ENCODE data around the gene RO60. TPM values are rescaled to one million over a fixed set of nuclear protein-coding genes. Genes with fewer than 3 reads are reported as not detected.

Gene RO60
- 316 TPM for total RNA-seq

DNA sequence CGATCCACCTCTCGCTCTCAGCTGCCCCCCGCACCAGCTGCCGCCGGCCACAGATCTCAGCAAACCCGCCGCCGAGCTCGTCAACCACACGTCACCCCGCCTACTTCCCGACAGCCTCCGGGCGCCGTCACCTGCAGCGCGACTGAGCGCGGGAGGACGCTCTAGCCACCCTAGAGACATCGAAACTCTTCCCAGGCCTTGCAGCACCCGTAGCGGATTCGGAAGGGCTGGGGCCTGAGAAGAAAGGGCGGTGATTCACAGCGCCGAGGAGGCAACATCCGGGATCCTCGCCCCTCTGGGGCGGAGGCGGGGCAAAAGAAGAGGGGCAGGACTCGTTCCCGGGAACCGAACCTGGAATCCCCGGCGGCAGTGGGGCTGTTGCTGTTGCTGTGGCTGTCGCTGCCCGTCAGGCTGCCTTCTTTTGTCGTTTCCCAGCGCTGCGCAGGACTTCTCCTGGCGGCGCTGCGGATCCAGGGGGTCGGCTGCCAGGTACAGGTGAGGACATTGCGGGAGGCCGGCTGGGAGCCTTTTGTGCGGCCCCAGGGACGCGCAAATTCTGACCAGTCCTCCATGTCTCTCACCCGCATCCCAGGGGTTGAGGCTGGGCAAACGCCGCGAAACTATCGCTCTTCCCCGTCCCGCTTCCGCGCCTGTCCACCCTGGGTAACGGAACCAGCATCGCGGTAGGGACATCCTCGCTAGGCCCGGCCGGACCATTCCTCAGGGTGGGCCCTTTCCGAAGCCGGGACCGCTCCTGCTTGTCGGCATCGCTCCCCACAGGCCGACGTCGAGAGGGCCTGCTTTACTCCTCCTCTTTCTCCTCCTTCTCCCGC, at the start of gene RO60, which contains the start of gene UCHL5:
Gene RO60 (plus strand): TSS at position 331 of the 833 bp plus-strand sequence. CDS start 9,443 bp downstream, outside the sequence.
Gene UCHL5 (minus strand): TSS at position 79 of the 833 bp plus-strand sequence. CDS start 100 bp downstream, outside the sequence.

DNA sequence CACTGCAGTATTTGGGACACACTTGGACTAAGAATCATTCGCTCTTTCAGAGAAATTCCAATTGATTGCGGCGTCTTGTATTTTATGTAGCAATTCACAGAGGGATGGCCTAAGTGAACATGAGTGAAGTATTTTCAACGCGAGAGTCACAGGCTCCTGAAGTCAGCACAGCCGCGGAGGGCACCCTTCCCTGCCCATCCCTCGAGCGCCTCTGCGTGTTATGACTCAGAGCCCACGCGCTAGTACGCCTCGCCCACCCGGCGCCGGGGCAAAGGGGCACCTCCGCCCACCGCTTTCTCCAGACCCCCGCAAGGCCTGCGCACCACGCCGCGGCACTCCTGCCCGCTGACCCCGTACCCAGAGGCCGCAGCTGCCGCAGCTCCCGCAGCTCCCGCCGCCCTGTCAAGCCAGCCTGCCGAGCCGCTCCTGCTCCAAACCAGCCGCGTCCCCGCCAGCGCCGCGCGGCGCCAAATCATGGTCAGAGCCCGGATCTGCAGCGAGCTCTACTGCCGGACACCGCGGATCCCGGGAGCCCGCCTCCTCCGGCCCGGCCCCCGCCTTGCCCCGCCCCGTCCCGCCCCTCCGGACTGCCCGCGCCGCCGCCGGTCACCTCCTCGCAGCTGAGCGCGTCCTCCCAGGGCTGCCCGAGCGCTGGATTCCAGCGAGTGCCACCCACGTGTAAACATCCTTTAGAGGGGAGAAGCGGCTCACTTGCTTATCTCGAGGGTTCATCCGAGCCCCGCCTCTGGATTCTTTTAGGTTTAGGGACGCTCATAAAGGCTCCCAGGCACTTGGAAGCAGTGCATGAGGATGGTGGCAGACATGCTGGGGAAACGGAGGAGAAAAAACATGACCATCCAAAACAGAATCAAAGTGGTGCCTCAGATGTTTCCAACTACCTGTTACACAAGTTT, 45.8 kb downstream of the RO60 start, which contains the start of gene GLRX2:
Gene GLRX2 (minus strand): TSS at position 508 of the 914 bp plus-strand sequence. CDS start 32 bp downstream, at position 476.

Small RNA genes within 50 kb of the gene (small RNA-seq; reads per million reads assigned to genes)
- not detected for gene SCARNA18B

Other genes starting within 250 kb of the RO60 start
- gene UCHL5, start 252 bp upstream of the RO60 start, total RNA-seq: 63.2 TPM
- 11.5 TPM for gene GLRX2, start 45.8 kb downstream of the RO60 start, total RNA-seq
- gene CDC73, start 62.4 kb downstream of the RO60 start, total RNA-seq: 42.2 TPM
- 87.0 TPM for gene B3GALT2, start 127.0 kb downstream of the RO60 start, total RNA-seq